ENCODE measurements around the gene POLG.

Gene POLG

GRCh38 chr15:89370120-89370977 lies 35.7 kb upstream of the POLG start:
- no peak for DNase-seq

- no peak for DNase-seq
Observed at GRCh38 chr15:89369341-89369947, 34.8 kb upstream of the POLG start.

GRCh38 chr15:89368566-89369223 lies 34.1 kb upstream of the POLG start:
- no peak for DNase-seq

DNA sequence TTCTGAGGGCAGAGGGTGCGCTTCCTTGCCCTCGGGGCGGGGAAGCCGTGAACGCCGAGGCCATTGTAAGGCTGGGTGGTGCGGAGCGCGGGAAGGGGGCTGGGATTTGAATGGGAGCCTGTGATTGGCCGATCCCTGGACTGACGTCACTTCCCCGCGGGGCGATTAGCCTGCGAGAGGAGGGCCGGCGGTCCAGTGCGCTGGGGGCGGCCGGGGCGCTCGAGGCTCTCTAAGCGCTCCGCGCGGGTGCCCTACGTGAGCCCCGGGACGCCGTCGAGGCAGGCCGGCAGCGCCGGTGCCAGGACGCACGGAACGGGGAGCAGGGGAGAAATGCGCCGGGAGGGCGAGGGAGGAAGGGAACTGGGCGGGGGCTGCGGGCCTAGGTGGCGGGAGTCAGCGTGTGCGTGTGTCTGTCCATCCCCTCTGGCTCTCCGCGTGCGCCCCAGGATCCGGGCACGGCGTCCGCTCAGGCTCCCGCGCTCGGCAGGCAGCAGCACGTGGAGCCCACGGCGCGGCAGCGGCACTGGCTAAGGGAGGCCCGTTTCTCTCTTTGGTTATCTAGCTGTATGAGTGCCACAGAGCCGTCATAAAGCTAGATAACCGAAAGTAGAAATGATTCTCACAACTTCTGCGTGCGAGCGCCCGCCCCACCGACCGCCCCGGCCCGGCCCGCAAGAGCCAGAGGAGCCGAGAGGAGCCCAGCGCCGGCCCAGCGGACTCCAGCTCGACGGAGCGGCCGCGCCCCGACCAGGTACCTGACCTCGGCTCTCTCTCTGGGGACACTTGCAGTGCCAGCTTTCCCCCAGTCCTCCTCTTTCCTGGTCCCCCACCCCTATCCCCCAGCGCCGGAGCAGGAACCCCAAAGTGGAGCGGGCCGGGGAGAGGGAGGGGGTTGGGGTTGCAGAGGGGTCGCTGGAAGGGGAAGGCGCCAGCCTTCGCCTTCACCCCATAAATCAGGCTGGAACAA lies 33.1 kb upstream of the POLG start:
- DNase-seq: peak; percentile 39

DNA sequence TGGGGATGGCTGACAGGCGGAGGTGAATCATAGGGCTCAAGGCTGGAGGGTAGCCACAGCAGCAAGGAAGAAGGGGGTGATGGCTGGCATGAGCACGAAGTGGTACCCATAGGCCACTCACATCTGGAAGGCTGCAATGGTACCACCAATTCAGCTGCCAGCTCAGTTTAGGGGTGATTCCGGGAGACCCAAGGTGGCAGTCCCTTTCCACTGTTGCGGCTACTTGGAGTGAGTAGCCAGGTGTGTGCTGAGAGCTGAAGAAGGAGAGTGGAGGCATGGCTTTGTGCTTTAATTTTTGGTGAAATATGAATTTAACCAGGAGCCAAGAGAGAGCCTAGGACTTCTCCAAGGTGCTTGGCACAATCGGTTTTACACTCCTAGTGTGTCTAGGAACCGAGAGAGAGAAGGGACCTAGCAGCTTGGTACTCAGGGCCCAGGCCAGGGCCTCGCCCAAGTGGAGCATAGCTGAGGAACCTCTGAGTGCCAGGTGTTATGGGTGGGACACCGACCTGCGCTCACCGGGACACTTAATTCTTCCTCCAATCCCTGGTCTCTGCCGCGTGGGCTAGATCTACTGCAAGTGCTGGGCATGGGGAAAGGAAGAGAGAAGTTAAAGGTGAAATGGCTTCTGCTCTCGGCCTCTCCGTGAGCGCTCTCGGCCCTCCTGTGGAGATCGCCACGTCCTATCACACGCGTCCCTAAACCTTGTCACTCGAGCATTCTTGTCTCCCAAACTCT lies 32.2 kb upstream of the POLG start:
- no peak for DNase-seq

DNA sequence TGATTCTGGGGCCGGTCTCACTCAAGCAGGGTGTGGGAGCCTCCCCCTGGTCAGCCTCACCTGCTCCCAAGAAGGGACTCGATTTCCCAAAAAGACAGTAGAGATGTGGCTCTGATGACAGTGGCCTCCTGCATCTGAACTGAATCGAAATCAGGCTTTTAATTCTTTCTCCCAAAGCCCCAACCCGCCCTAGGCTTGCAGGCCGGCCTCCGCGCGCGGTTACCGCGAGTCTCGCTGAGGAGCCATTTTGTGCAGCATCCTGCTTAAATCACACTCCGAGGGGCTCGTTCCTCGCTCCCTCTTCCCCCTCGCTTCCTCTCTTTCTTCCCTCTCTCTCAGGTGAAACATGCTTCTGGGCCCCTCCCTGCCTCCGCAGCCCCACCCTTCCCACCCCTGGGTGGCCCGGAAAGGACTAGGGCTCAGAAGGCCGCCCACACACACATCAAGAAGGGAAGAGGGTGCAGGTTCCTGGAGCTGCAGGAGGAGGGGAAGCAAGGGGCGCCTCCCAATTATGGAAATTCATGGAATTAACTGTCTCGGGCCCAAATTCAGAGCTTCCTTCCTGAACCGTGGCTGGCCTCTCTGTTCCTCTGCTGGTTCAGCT lies 30.9 kb upstream of the POLG start:
- DNase-seq: no peak

DNA sequence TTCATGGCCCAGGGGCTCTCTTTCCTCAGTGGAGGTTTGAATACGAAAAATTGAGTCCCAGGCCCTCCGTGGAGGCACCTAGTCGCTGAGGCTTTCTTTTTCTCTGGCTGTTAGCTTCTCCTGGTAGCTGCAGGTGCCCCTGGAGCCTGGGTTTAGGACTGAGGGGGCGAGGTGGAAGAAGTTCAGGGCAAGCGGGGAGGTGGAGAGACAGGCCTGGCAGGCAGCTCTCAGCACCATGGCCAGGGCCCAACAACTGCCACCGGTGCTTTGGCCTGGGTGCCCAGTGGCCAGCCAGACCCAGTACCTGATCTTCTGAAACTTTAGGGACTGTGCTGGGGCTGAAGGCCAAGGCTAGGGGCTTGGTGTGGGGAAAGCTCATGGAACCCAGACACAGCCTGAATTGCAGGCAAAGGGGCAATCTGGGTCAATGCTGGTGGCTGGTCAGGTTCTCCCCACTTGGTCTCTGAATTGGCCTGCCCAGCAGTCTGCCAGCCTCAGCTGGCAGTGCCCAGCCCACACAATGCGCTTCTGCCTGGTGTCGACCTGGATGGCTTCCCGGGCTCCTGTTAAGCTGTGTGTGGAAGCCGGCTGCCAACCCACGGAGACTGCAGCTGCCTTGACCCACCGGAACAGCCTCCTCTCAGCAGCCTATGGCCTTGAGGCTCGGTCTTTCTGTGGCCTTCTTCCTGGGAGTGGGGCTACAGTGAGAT lies 30.3 kb upstream of the POLG start:
- DNase-seq: peak; percentile 30

GRCh38 chr15:89364341-89364740 lies 29.7 kb upstream of the POLG start:
- peak; percentile 68 for DNase-seq

DNA sequence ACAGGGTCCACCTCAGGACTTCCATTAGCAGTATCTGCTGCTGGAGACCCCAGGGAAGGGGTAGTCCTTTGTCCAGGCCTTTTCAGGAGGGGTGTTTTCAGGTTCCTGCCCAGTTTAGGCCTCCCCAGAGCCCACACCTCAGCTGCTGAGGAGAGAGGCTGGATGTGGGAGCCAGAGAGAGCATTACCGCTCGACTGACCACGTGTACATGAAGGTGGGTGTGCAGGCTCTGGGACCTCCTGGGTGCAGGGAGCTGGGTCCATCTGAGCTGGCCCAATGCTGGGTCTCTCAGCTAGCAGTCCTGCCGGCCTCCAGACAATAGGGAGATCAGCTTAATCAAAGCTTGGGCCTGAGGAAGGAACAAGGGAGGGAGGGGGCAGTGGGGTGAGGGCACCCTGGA lies 29.1 kb upstream of the POLG start:
- no peak for DNase-seq

- DNase-seq: peak; percentile 23
Observed at GRCh38 chr15:89363133-89363532, 28.5 kb upstream of the POLG start.

DNA sequence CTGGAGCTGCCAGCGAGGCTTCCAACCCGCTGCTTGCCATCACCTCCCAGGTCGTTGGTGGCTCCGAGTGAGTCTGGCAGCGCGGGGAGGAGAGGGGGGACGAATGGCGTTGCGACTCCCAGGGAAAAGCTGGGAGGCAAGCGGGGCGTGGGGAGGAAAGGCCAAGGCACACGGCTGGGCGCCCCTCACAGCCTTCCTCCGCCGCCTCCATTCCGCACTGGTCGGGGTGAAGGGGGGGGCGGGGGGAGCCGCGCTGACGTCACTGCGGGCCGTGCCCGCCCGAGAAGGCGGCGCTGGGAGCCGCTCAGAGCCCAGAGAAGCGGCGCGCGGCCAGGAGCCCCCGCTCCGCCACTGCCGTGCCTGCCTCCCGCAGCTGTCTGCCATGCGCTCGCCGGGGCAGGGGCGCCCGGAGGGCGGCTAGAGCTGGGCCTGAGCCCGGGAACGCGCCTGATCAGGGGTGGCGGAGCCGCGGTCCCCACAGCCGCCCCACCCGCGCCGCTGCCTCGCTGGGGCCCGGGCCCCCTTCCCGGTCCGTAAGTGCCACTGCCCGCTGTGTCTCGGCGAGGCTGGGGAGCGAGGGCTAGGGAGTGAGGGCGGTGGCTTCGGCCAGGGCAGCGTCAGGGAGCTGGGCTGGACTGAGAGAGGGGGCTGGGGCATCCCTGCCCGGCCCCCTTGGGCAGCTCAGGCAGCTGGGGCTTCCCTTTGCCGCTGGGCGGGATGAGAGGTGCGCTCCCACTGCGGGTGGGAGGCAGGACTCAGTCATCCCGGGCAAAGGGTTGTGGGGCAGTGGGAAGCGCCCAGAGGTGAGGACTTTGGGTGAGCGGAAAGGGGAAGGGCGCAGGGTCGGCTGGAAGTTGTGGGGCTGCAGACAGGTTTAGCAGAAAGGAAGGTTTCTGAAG lies 27.8 kb upstream of the POLG start:
- no peak for DNase-seq

DNA sequence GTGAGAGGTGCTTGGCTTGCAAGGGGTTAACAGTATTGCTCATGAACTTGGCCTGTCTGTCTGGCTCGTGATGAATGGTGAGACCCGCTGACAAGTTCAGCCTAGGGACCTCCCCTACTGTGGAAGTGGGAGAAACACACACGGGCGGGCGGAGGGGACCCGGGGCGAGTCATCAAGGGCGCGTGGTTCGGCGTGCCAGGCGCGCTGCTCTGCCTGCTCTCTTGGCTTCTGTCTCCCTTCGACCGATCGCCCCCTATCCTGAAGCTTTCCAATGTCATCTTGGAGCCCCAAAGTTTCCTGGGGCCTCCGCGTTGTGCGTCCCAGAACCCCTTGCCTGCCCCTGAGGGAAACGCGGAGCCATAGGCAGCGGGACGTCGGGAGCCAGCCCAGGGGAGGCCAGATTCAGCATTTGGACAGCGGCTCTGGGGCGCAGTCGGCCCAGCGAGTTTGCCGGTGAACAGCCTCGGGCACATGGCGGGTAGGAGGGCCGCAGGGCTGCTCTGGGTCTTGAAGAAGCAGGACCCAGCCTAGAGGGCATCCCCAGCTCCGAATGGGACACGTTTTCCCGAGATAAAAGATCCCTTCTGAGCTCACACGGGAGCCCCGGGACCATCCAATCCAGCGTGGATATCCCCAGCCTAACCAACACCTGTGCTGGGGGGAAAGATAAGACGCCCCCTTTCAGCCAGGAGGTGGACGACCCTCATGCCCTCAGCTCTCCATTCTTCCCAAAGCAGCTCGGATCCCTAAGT lies 27.0 kb upstream of the POLG start:
- DNase-seq: peak; percentile 83

- no peak for DNase-seq
Observed at GRCh38 chr15:89360294-89360971, 25.8 kb upstream of the POLG start.

DNA sequence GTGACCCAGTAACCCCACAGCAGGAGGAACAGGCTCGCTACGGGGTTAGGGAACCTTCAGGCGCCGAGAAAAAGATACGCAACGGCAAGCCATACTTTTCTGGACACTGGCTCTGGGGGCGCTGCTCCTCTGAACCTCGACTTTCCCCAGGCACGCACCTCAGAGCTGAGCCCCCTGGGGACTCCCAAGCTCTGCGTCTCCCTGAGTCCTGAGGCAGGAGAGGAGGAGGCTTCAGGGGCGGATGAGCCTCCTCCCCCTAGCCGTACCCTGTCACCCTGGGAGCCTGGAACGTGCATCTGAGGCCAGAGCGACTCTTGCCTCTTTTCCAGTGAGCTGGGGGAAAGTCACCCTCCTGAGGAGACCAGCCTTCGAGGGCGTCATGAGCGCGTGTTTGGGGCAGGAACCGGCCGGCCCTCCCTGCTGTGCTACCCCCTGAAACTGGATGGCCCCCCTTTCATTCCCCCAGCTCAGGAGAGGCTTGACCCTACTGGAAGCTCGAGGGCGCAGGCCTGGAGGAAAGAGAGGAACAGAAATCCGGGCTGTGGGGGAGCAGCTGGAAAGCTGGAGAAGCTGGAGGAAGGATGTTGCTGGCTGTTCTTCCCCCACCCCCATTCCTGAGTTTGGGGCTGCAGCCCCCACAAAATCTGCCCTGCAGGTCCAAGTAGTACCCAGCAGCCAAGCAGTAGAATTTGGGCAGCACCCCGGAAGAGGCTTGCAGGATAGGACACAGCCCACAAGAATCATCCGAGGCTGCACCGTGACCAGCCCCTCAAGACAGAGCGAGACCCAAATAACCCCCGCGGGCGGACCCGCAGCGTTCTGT lies 25.1 kb upstream of the POLG start:
- DNase-seq: no peak

GRCh38 chr15:89358755-89359439 lies 24.3 kb upstream of the POLG start:
- peak; percentile 80 for DNase-seq

- DNase-seq: no peak
Observed at GRCh38 chr15:89358435-89358754, 23.8 kb upstream of the POLG start.
